ENCODE data around the gene BCKDK. TPM values are rescaled to one million over a fixed set of nuclear protein-coding genes. Genes with fewer than 3 reads are reported as not detected.

Gene BCKDK
- total RNA-seq, 1 experiment from 2014 or later, result 57.0 TPM

DNA sequence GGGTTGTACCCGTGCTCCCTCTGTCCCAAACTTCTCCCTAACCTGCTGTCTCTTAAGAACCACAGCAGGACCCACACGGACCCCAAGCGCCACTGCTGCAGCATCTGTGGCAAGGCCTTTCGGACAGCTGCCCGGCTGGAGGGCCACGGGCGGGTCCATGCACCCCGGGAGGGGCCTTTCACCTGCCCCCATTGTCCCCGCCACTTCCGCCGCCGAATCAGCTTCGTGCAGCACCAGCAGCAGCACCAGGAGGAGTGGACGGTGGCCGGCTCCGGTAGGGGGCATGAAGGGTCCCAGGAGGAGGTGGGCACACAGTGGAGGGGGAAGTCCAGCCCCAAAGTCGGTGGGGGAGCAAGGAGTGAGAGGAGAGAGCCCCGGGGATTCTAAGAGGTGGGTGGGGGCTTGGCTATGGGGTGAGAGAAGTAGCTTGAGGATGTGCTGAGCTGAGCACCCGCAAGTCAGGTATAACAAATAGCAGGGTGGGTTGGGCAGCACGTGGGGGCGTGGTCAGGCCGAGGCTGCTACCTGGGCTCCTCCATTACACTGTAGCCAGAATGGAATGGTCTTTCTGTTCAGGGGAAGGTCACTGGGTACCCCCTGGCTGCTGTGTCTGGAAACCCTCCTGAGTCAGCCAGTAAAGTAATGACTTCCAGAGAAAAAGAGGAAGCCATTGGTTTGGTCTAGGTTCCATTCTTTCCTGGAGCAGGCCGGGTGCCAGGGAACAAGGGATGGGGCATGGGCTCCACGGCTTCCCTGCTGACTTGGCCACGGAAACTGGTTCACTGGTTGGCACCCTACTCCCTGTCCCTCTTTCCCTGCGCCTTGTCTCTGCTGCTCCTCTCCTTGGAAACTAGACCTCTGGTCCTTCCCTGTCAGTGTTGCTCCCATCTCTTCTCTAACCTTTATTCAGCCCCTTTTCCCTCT is 26.5 kb upstream of the BCKDK start:
- Histone ChIP-seq H3T11ph (ENCODE audit: low read length) (no peak overlapping the region), H4K91ac (ENCODE audit: insufficient read length, low read depth, low read length) (no peak overlapping the region), H4K5ac (ENCODE audit: insufficient read length, low read depth, low read length) (no peak overlapping the region), H2AK5ac (ENCODE audit: insufficient read length, low read length) (no peak overlapping the region), H3K18ac (ENCODE audit: insufficient read length, low read depth, low read length) (no peak overlapping the region), H3K56ac (ENCODE audit: insufficient read length, low read depth, low read length) (no peak overlapping the region), H3K4ac (ENCODE audit: low read depth, low read length) (no peak overlapping the region), H3K9ac (ENCODE audit: extremely low read depth, insufficient read length, low read length) (no peak overlapping the region), H3K79me1 (ENCODE audit: insufficient read depth, low read depth, low read length, poor library complexity, severe bottlenecking) (no peaks in the 10 kb centered on the region), H3K27ac (ENCODE audit: insufficient read length, low read depth, low read length) (no peak overlapping the region), H3K14ac (ENCODE audit: insufficient read depth, low read length) (no peak overlapping the region), H2BK12ac (ENCODE audit: insufficient read length, low read depth, low read length) (no peak overlapping the region), H3K4me1 (ENCODE audit: insufficient read depth, low read length) (no peaks in the 10 kb centered on the region), H4K8ac (replicated peaks; ENCODE audit: insufficient read length, low read depth, low read length) (no peak overlapping the region), H2BK15ac (ENCODE audit: low read depth, low read length) (no peak overlapping the region), H4K20me1 (ENCODE audit: control insufficient read depth, insufficient read depth, insufficient read length) (peaks cover 4% of the 10 kb centered on the region), H3K23me2 (ENCODE audit: insufficient read length, low read depth, low read length, poor library complexity, severe bottlenecking) (no peaks in the 10 kb centered on the region), H2BK20ac (ENCODE audit: low read depth, low read length, poor library complexity, severe bottlenecking) (no peak overlapping the region), H3K23ac (ENCODE audit: insufficient read length, low read depth, low read length) (no peak overlapping the region), H3K4me2 (ENCODE audit: insufficient read depth, insufficient read length, low read length) (no peak overlapping the region), H2AFZ (ENCODE audit: low read length) (no peak overlapping the region), H2BK5ac (ENCODE audit: insufficient read length, low read length) (no peak overlapping the region), H2BK120ac (ENCODE audit: low read depth, low read length, poor library complexity, severe bottlenecking) (no peak overlapping the region), H3K79me2 (ENCODE audit: insufficient read depth, low read length) (no peaks in the 10 kb centered on the region), H3K9me3 (ENCODE audit: control insufficient read depth, low read depth, low read length) (no peaks in the 10 kb centered on the region), H3K27me3 (ENCODE audit: insufficient read depth, low read length) (no peaks in the 10 kb centered on the region)
- Mint-ChIP-seq H3K4me1 (peaks cover 0 to 3% of the 10 kb centered on the region in 2 experiments; a peak in 1 of 4 replicates), H3K9me3 (no peaks in the 10 kb centered on the region), H3K4me3 (no peak overlapping the region), H3K36me3 (ENCODE audit: insufficient read depth in 1 of 3, low read depth in 3 of 3) (peaks cover 28 to 56% (median 54%) of the 10 kb centered on the region in 3 experiments; a peak in 6 of 7 replicates), H3K27me3 (ENCODE audit: low read depth) (no peaks in the 10 kb centered on the region), H3K27ac (peak overlapping the region in 1 of 3 experiments; percentile 76; a peak in 3 of 7 replicates)
- WGBS (ENCODE audit: extremely low coverage, insufficient read length, low lambda C conversion rate), result no CpG with 5 or more reads among the region's 26 CpGs
- TF ChIP-seq CTCF (conservative IDR thresholded peaks at IDR 0.05), result no peak
- no peak for DNase-seq

All from H9 (cell line).